Choroid plexus epithelial cell (primary cell): ENCODE data around the gene CLIC3.

Experiments
- DNase-seq: peaks from one replicate; pipeline ENCODE4 v3.0.0-alpha.2; 2010; ENCODE audit warnings: low read depth
- H3K4me3 ChIP-seq: 2 replicates; pipeline ENCODE4 v1.5.1; 2011; ENCODE audit warnings: low read depth, mild to moderate bottlenecking, control low read depth, low read length, moderate library complexity
- TF ChIP-seq, protein P1 (sequence below): conservative IDR thresholded peaks from 2 replicates; pipeline ENCODE4 v1.5.1; 2011; ENCODE audit warnings: low read depth, mild to moderate bottlenecking, control low read depth, inconsistent platforms, low read length, moderate library complexity

The CLIC3 gene

DNA sequence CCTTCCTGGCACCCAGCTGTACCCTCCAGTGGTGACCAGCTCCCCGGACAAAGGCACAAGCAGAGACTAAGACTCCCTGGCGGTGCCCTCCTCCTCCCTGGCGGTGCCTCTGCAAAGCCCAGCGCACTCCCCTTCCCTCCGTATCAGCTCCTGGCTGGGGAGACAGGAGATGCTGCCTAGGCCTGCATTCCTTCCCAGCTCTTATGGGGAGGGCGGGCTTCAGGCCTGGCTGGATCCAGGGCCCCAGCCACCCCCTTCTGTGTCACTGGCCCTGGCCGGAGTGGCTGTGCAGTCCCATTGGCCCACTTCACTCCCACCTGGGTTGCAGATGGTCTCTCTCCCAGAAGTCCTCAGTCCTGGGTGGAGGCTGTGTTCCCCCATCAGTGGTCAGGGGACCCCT is 37.9 kb downstream of the CLIC3 start:
- no peak overlapping the region for H3K4me3 ChIP-seq
- TF ChIP-seq, protein P1, sequence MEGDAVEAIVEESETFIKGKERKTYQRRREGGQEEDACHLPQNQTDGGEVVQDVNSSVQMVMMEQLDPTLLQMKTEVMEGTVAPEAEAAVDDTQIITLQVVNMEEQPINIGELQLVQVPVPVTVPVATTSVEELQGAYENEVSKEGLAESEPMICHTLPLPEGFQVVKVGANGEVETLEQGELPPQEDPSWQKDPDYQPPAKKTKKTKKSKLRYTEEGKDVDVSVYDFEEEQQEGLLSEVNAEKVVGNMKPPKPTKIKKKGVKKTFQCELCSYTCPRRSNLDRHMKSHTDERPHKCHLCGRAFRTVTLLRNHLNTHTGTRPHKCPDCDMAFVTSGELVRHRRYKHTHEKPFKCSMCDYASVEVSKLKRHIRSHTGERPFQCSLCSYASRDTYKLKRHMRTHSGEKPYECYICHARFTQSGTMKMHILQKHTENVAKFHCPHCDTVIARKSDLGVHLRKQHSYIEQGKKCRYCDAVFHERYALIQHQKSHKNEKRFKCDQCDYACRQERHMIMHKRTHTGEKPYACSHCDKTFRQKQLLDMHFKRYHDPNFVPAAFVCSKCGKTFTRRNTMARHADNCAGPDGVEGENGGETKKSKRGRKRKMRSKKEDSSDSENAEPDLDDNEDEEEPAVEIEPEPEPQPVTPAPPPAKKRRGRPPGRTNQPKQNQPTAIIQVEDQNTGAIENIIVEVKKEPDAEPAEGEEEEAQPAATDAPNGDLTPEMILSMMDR = no peak
- DNase-seq = no peak

GRCh38 chr9:136957901-136958300 is 38.5 kb downstream of the CLIC3 start:
- TF ChIP-seq, protein P1 = no peak
- DNase-seq = no peak
- H3K4me3 ChIP-seq = no peak overlapping the region

GRCh38 chr9:136957461-136957860 is 38.9 kb downstream of the CLIC3 start:
- DNase-seq = no peak
- TF ChIP-seq, protein P1 = no peak
- no peak overlapping the region for H3K4me3 ChIP-seq

DNA sequence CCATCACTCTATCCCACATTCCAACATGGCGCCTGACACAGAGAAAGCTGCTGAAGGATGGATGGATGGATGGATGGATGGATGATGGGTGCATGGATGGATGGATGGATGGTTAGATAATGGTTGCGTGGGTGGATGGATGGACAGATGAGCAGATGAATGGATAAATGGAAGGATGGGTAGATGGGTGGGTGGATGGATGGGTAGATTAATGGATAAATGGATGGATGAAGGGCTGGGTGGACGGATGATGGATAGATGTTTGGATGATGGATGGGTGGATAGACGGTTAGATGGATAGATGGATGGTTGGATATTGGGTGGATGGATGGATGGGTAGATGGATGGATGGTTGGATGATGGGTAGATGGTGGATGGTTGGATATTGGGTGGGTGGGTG is 39.8 kb downstream of the CLIC3 start:
- no peak for DNase-seq
- H3K4me3 ChIP-seq = no peak overlapping the region
- TF ChIP-seq, protein P1 = no peak

DNA sequence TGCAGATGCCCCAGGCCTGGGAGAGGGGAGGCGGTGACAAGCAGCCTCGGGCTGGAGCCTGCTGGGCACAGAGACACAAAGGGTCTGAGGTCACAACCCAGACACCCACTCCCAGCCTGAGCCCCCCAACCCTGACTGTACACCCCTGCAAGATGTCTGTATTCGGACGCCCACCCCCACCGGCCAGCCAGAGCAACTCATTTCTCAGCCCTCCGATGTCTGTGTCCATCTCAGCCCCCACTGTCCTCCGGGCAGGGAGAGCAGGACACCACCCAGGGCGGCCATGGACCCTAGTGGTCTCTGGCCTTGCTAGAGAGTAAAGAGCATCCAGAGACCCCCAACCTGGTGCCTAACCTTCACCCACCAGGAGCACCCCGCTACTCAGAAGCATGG is 40.4 kb downstream of the CLIC3 start:
- DNase-seq = no peak
- TF ChIP-seq, protein P1 = no peak
- no peak overlapping the region for H3K4me3 ChIP-seq

GRCh38 chr9:136955202-136955942 is 41.0 kb downstream of the CLIC3 start:
- no peak overlapping the region for H3K4me3 ChIP-seq
- no peak for DNase-seq
- TF ChIP-seq, protein P1 = no peak
